BJ (cell line): Measurements from ENCODE around the gene KRT26. TPM values are rescaled to one million over a fixed set of nuclear protein-coding genes. Genes with fewer than 3 reads are reported as not detected.

ENCODE experiments used
- CTCF ChIA-PET: fragments of 350-600 bp; formaldehyde crosslinking; extraction: SDS; loops from one replicate; lab custom pipeline; 2021; ENCODE audit warnings: antibody characterized with exemption, inconsistent platforms; lab: Yijun Ruan, JAX
- POLR2A ChIA-PET: fragments of 300-600 bp; sonication (Branson Sonifier 250); formaldehyde crosslinking; extraction: SDS; loops from one replicate; lab custom pipeline; 2021; ENCODE audit warnings: antibody characterized with exemption; lab: Charles Lee
- DNase-seq: peaks from one replicate; pipeline ENCODE4 v3.0.0-alpha.2; 2011; ENCODE audit warnings: low read depth
- H3K27me3 ChIP-seq: 2 replicates; pipeline ENCODE4 v1.6.0; 2011; ENCODE audit warnings: low read length; ENCODE audit not compliant: control insufficient read depth, insufficient read depth
- H3K36me3 ChIP-seq: 2 replicates; pipeline ENCODE4 v1.5.1; 2011; ENCODE audit warnings: low read length; ENCODE audit not compliant: control insufficient read depth, insufficient read depth
- H3K4me3 ChIP-seq: 2 replicates; pipeline ENCODE4 v1.5.1; 2011; ENCODE audit warnings: low read depth, mild to moderate bottlenecking, control low read depth, low read length
- polyA plus RNA-seq: library from polyadenylated mRNA; depleted of rRNA; stranded (reverse); fragments of >200 nt; gene quantifications from 2 replicates; pipeline ENCODE4 v1.2.3, GENCODE V29; 2011
- TF ChIP-seq, protein P1 (sequence below): IDR thresholded peaks from 2 replicates; pipeline ENCODE4 v1.5.1; 2011; ENCODE audit warnings: low read depth, mild to moderate bottlenecking, control low read depth, inconsistent platforms, low read length, moderate library complexity; ENCODE audit not compliant: insufficient read depth

Gene KRT26
- polyA plus RNA-seq, 1 experiment = not detected

DNA sequence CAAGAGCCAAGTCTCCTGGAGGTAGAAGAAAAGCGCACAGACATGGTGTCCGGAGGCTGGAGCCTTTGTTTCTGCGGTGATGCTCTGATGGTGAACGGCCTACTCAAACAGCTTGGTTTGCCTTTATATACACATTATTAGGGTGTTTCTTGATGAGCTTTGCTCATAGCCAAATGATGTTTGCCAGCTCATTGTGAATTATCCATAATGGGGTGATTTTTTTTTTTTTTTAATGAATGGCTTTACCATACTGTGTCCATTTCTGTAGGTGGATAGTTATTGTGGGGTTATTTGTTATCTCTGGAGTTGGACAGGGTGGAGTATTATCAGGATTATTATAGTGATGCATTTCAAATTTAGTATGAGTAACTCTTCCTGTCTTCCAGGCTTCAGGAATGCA, 10.4 kb upstream of the KRT26 start, which contains the start of gene KRT27:
TSS of gene KRT27 (minus strand) at position 101 of the 400 bp plus-strand sequence. CDS start at position 44, 57 bp downstream.
- TF ChIP-seq, protein P1, sequence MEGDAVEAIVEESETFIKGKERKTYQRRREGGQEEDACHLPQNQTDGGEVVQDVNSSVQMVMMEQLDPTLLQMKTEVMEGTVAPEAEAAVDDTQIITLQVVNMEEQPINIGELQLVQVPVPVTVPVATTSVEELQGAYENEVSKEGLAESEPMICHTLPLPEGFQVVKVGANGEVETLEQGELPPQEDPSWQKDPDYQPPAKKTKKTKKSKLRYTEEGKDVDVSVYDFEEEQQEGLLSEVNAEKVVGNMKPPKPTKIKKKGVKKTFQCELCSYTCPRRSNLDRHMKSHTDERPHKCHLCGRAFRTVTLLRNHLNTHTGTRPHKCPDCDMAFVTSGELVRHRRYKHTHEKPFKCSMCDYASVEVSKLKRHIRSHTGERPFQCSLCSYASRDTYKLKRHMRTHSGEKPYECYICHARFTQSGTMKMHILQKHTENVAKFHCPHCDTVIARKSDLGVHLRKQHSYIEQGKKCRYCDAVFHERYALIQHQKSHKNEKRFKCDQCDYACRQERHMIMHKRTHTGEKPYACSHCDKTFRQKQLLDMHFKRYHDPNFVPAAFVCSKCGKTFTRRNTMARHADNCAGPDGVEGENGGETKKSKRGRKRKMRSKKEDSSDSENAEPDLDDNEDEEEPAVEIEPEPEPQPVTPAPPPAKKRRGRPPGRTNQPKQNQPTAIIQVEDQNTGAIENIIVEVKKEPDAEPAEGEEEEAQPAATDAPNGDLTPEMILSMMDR = no peak
- POLR2A ChIA-PET = no interaction called here
- DNase-seq = no peak
- Histone ChIP-seq H3K36me3 (no peaks in the 10 kb centered on the region), H3K27me3 (peaks cover 5% of the 10 kb centered on the region; the same call in 1 of the 2 replicates), H3K4me3 (no peak within 1 kb of the TSS)
- CTCF ChIA-PET = no interaction called here

DNA sequence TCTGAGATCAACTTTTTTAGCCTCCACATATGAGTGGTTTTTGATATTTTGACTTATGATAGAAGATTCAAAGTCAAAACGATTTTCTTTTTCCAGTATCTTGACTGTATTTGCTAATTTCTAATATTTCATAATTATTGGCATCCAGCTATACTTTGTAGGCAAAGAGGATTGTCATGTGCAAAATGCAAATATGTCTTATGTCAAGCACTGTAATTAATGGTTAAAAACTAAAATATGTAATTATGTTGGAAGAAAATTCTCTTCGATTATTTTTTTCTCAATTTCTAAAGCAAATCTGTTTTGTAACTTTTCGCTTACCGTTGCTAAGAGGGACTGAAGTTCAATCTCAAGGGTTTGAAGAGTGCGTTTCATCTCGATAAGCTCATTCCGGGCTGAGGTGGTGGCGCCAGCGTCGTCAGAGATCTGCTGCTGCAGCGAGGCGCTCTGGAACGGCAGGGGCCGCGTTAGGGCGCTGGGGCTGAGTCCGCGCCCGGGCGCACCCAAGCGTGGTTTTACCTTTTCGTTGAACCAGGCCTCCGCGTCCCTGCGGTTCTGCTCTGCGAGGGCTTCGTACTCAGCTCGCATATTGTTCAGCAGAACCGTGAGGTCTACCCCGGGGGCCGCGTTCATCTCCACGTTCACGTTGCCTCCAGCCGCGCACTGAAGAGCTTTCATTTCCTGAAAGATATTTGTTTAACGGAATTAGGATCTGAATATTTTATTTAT, 7.3 kb upstream of the KRT26 start:
- TF ChIP-seq, protein P1 = no peak
- ChIA-PET POLR2A (no interaction called here), CTCF (interaction anchor here (1.1 to 1.4 kb wide), 2 partner anchors 157 to 164 kb away, joined by 3 to 4 read pairs; no protein-coding TSS in a partner anchor)
- Histone ChIP-seq H3K27me3 (peaks cover 11% of the 10 kb centered on the region), H3K4me3 (no peak overlapping the region), H3K36me3 (no peaks in the 10 kb centered on the region)
- DNase-seq = no peak

DNA sequence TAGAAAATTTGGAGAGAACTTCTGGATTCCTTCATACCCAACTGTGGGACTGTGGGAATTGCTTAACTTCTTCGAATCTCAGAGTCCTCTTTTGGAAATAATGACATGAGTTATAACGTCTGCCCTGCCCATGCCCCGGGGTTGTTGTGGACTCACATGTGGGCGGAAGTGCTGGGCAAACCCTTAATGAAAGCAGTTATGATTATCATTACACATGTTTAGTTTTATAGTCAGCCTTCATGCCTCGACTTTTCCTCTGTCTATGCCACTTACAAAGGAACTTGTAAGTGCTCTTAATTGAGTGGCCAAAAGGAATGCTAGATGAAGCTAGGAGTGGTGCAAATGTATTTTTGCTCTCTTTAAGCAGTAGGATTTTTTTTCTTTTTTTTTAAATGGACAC, 6.5 kb upstream of the KRT26 start:
- Histone ChIP-seq H3K27me3 (peaks cover 9% of the 10 kb centered on the region), H3K36me3 (no peaks in the 10 kb centered on the region), H3K4me3 (no peak overlapping the region)
- TF ChIP-seq, protein P1 = no peak
- CTCF ChIA-PET = no interaction called here
- DNase-seq = no peak
- POLR2A ChIA-PET = no interaction called here

GRCh38 chr17:40777971-40778370, 6.0 kb upstream of the KRT26 start:
- no peak for DNase-seq
- ChIA-PET POLR2A (no interaction called here), CTCF (no interaction called here)
- Histone ChIP-seq H3K4me3 (no peak overlapping the region), H3K36me3 (no peaks in the 10 kb centered on the region), H3K27me3 (peaks cover 11% of the 10 kb centered on the region)
- TF ChIP-seq, protein P1 = no peak

- DNase-seq = no peak
- Histone ChIP-seq H3K4me3 (no peak overlapping the region), H3K36me3 (no peaks in the 10 kb centered on the region), H3K27me3 (peaks cover 11% of the 10 kb centered on the region)
- TF ChIP-seq, protein P1 = no peak
- ChIA-PET POLR2A (no interaction called here), CTCF (no interaction called here)
Measured at GRCh38 chr17:40777459-40777858, 5.5 kb upstream of the KRT26 start.
